GM06990 (cell line): ENCODE measurements around the gene KLF8.
"Not testable (repeated sequence)": the region's sequence is repeated elsewhere in the genome, so short reads cannot be mapped to it uniquely, and the experiment has no call there.

Experiments used
- DNase-seq: peaks from one replicate; pipeline ENCODE4 v3.0.0-alpha.2; 2011; ENCODE audit not compliant: insufficient read length; ENCODE audit errors: extremely low read depth
- H3K27me3 ChIP-seq: replicated peaks from 2 replicates; pipeline ENCODE4 v1.6.0; 2011; ENCODE audit warnings: low read length; ENCODE audit not compliant: control insufficient read depth, insufficient read depth
- H3K36me3 ChIP-seq: 2 replicates; pipeline ENCODE4 v1.5.1; 2011; ENCODE audit warnings: low read length; ENCODE audit not compliant: control insufficient read depth, insufficient read depth
- H3K4me3 ChIP-seq: replicated peaks from 2 replicates; pipeline ENCODE4 v1.5.1; 2011; ENCODE audit warnings: low read depth, mild to moderate bottlenecking, control low read depth, low read length
- TF ChIP-seq, protein P1 (sequence below): IDR thresholded peaks from 2 replicates; pipeline ENCODE4 v1.5.1; 2011; ENCODE audit warnings: low read length, control low read depth, mild to moderate bottlenecking, inconsistent platforms; ENCODE audit not compliant: insufficient read depth, poor library complexity, severe bottlenecking

KLF8 gene

DNA sequence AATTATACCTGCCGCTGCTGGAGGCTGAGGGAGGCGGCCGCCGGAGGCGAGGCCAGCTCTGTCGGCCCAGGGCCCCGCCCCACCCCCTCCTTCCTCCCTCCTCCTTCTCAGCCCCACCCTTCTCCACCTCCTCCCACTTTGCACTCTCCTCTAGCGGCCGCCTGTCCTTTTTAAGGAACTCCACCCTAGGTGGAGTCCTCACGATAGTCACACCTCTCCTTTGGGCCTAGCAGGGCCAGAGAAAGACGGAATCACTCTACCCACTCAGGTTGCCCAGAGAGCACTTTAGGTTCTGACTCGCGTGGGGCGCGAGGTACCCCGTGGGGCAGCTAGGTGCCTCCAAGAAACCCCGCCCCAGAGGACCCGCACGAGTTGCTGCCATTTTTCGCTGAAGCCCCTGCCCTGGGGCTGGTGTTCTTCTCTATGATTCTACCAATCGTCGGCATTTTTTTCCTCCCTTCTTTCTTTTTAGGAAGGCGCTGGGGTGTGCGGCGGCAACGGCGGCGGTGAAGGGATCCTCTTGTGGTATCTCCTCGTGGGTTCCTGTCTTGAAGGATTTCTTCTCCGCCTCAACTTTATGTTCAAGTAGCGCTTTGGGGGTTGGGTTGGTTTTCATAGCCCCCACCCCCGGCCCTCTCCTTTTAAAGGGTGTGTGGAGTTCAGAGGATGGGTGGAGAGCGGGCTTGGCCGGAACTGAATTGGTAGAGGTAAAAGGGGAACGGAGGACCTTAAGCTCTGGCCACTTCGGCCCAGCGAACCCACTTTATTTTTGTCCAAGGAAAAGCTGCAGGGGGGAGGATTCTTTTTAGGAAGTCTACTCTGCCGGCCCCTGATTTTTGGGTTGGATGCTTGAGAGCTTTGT lies at the start of gene KLF8:
Gene KLF8, plus strand, starts transcription at position 136 of the 862 bp plus-strand sequence. CDS start 979 bp downstream, outside the sequence.
- peak; percentile 34 for DNase-seq
- TF ChIP-seq, protein P1, sequence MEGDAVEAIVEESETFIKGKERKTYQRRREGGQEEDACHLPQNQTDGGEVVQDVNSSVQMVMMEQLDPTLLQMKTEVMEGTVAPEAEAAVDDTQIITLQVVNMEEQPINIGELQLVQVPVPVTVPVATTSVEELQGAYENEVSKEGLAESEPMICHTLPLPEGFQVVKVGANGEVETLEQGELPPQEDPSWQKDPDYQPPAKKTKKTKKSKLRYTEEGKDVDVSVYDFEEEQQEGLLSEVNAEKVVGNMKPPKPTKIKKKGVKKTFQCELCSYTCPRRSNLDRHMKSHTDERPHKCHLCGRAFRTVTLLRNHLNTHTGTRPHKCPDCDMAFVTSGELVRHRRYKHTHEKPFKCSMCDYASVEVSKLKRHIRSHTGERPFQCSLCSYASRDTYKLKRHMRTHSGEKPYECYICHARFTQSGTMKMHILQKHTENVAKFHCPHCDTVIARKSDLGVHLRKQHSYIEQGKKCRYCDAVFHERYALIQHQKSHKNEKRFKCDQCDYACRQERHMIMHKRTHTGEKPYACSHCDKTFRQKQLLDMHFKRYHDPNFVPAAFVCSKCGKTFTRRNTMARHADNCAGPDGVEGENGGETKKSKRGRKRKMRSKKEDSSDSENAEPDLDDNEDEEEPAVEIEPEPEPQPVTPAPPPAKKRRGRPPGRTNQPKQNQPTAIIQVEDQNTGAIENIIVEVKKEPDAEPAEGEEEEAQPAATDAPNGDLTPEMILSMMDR = no peak
- H3K36me3 ChIP-seq = no peaks in the 10 kb centered on the region
- H3K4me3 ChIP-seq = peak within 1 kb of the TSS; percentile 56
- H3K27me3 ChIP-seq = no peaks in the 10 kb centered on the region

DNA sequence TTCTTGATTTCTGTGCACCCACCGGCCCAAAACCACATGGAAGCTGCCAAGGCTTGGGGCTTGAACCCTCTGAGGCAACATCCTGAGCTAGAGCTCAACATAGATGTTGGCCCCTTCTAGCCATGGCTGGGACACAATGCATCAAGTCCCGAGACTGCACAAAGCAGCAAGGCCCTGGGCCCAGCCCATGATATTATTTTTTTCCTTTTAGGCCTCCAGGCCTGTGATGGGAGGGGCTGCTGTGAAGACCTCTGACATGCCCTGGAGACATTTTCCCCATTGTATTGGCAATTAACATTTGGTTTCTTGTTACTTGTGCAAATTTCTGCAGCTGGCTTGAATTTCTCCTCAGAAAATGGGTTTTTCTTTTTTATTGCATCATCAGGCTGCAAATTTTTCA lies 25.2 kb upstream of the KLF8 start:
- DNase-seq, H3K4me3 ChIP-seq, H3K36me3 ChIP-seq, H3K27me3 ChIP-seq: not testable (repeated sequence)

- TF ChIP-seq, protein P1 = no peak
- DNase-seq = no peak
Observed at GRCh38 chrX:56211701-56212100, 20.5 kb upstream of the KLF8 start.

DNA sequence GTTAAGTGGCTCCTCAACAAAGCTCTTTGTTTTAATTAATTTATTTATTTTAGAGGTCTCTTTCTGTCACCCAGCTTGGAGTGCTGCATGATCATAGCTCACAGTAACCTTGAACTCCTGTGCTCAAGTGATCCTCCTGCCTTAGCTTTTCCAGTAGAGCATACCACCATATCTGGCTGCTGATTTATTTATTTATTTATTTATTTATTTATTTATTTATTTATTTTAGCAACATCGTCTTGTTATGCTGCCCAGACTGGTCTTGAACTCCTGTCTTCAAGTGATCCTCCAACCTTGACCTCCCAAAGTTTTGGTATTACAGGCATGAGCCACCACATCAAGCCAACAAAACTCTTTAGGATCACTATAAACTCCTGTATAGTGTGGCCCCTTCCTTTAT lies 15.8 kb upstream of the KLF8 start:
- Histone ChIP-seq H3K27me3 (no peaks in the 10 kb centered on the region), H3K36me3 (no peaks in the 10 kb centered on the region), H3K4me3 (no peak overlapping the region)
- no peak for DNase-seq
- TF ChIP-seq, protein P1 = no peak

More at GRCh38 chrX:56211701-56212100, 20.5 kb upstream of the KLF8 start:
- Histone ChIP-seq H3K27me3 (no peaks in the 10 kb centered on the region), H3K36me3 (no peaks in the 10 kb centered on the region), H3K4me3 (no peak overlapping the region)

- Histone ChIP-seq H3K36me3 (no peaks in the 10 kb centered on the region), H3K27me3 (no peaks in the 10 kb centered on the region), H3K4me3 (no peak overlapping the region)
- DNase-seq = no peak
- TF ChIP-seq, protein P1 = peak; percentile 8
Observed at GRCh38 chrX:56219700-56220099, 12.5 kb upstream of the KLF8 start.

DNA sequence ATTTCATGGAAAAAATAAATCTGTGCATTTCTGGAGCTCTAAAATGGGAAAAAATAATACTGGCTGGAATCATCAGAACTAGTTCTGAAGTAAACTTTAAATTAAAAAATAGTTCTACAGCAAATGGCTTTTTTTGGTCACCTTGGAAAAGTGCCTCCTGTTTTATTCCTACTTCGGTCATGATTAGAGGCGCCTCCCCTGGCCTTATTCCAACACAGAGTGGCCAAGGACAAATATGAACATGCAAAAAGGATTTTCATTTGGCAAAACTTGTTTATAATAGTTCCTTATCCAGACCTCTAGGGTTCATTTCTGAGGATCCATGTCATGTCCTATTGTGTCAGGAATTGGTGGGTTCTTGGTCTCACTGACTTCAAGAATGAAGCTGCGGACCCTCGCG lies 11.1 kb upstream of the KLF8 start:
- no peak for DNase-seq
- H3K27me3 ChIP-seq = no peaks in the 10 kb centered on the region
- TF ChIP-seq, protein P1 = no peak

More for the DNA sequence above, 11.1 kb upstream of the KLF8 start:
- H3K36me3 ChIP-seq = no peaks in the 10 kb centered on the region
- no peak overlapping the region for H3K4me3 ChIP-seq
